GM19099 (cell line): ENCODE results near the gene ZNF583.

Experiments
- POLR2A ChIP-seq: IDR thresholded peaks from 3 replicates; pipeline ENCODE4 v1.6.1; 2011; ENCODE audit warnings: low read depth; ENCODE audit not compliant: insufficient read length; ENCODE audit errors: extremely low read depth

The ZNF583 gene

GRCh38 chr19:56403261-56403660 lies 871 bp upstream of the ZNF583 start:
- TF ChIP-seq POLR2A: no peak

GRCh38 chr19:56404705-56405056 lies 549 bp downstream of the ZNF583 start:
- TF ChIP-seq POLR2A: no peak

GRCh38 chr19:56405062-56405461 lies 930 bp downstream of the ZNF583 start:
- TF ChIP-seq POLR2A: no peak

GRCh38 chr19:56423276-56423984 lies 19.3 kb downstream of the ZNF583 start:
- TF ChIP-seq POLR2A: no peak

GRCh38 chr19:56423985-56424353 lies 19.8 kb downstream of the ZNF583 start:
- TF ChIP-seq POLR2A: no peak

GRCh38 chr19:56441206-56441792 lies 37.2 kb downstream of the ZNF583 start:
- TF ChIP-seq POLR2A: no peak

GRCh38 chr19:56474308-56474707 lies 70.2 kb downstream of the ZNF583 start:
- no peak for TF ChIP-seq POLR2A

- TF ChIP-seq POLR2A: no peak
Observed at GRCh38 chr19:56476093-56476492, 72.0 kb downstream of the ZNF583 start.
